ENCODE results near the gene ARHGEF28. TPM values are rescaled to one million over a fixed set of nuclear protein-coding genes. Genes with fewer than 3 reads are reported as not detected.

ARHGEF28 gene
- total RNA-seq, 1 experiment from 2014 or later: 0.57 TPM

GRCh38 chr5:73938280-73938937, 312.4 kb downstream of the ARHGEF28 start:
- H3K23me2 ChIP-seq (ENCODE audit: insufficient read length, low read depth, low read length, poor library complexity, severe bottlenecking): no peaks in the 10 kb centered on the region
- no peak overlapping the region for H3K27ac ChIP-seq (ENCODE audit: insufficient read length, low read depth, low read length)
- peaks cover 4 to 6% of the 10 kb centered on the region in 2 experiments; a peak in 3 of 4 replicates for H3K4me1 Mint-ChIP-seq
- H2BK5ac ChIP-seq (ENCODE audit: insufficient read length, low read length): no peak overlapping the region
- H2BK15ac ChIP-seq (ENCODE audit: low read depth, low read length): no peak overlapping the region
- no CpG with 5 or more reads among the region's 5 CpGs for WGBS (ENCODE audit: extremely low coverage, insufficient read length, low lambda C conversion rate)
- H3K9me3 Mint-ChIP-seq: no peaks in the 10 kb centered on the region; a peak in 1 of 5 replicates
- H3K36me3 Mint-ChIP-seq (ENCODE audit: insufficient read depth in 1 of 3, low read depth in 3 of 3): no peaks in the 10 kb centered on the region
- no peak overlapping the region for H2BK12ac ChIP-seq (ENCODE audit: insufficient read length, low read depth, low read length)
- no peak overlapping the region for H3K23ac ChIP-seq (ENCODE audit: insufficient read length, low read depth, low read length)
- H3K9ac ChIP-seq (ENCODE audit: extremely low read depth, insufficient read length, low read length): no peak overlapping the region
- H3K56ac ChIP-seq (ENCODE audit: insufficient read length, low read depth, low read length): no peak overlapping the region
- TF ChIP-seq CTCF (conservative IDR thresholded peaks at IDR 0.05): no peak
- H3K27me3 ChIP-seq (ENCODE audit: insufficient read depth, low read length): no peaks in the 10 kb centered on the region
- H3K4ac ChIP-seq (ENCODE audit: low read depth, low read length): no peak overlapping the region
- no peak overlapping the region; a peak in 1 of 7 replicates for H3K27ac Mint-ChIP-seq
- no peak overlapping the region for H3K4me3 Mint-ChIP-seq
- H4K5ac ChIP-seq (ENCODE audit: insufficient read length, low read depth, low read length): no peak overlapping the region
- H3T11ph ChIP-seq (ENCODE audit: low read length): no peak overlapping the region
- no peak overlapping the region for H2BK20ac ChIP-seq (ENCODE audit: low read depth, low read length, poor library complexity, severe bottlenecking)
- H3K18ac ChIP-seq (ENCODE audit: insufficient read length, low read depth, low read length): no peak overlapping the region
- no peaks in the 10 kb centered on the region for H3K4me1 ChIP-seq (ENCODE audit: insufficient read depth, low read length)
- no peaks in the 10 kb centered on the region for H3K79me1 ChIP-seq (ENCODE audit: insufficient read depth, low read depth, low read length, poor library complexity, severe bottlenecking)
- H3K14ac ChIP-seq (ENCODE audit: insufficient read depth, low read length): no peak overlapping the region
- H4K8ac ChIP-seq (replicated peaks; ENCODE audit: insufficient read length, low read depth, low read length): no peak overlapping the region
- no peak overlapping the region for H2BK120ac ChIP-seq (ENCODE audit: low read depth, low read length, poor library complexity, severe bottlenecking)
- no peak overlapping the region for H3K4me2 ChIP-seq (ENCODE audit: insufficient read depth, insufficient read length, low read length)
- DNase-seq: no peak
- no peak overlapping the region for H2AFZ ChIP-seq (ENCODE audit: low read length)
- H4K20me1 ChIP-seq (ENCODE audit: control insufficient read depth, insufficient read depth, insufficient read length): no peaks in the 10 kb centered on the region
- peaks cover 2% of the 10 kb centered on the region; the same call in 1 of the 2 replicates for H3K27me3 Mint-ChIP-seq (ENCODE audit: low read depth)
- no peaks in the 10 kb centered on the region for H3K9me3 ChIP-seq (ENCODE audit: control insufficient read depth, low read depth, low read length)
- no peak overlapping the region for H2AK5ac ChIP-seq (ENCODE audit: insufficient read length, low read length)
- H3K79me2 ChIP-seq (ENCODE audit: insufficient read depth, low read length): no peaks in the 10 kb centered on the region
- no peak overlapping the region for H4K91ac ChIP-seq (ENCODE audit: insufficient read length, low read depth, low read length)
